HepG2 (cell line): Measurements from ENCODE around the gene POLG2.

Experiments used
- ASH2L ChIP-seq: fragments of 300-600, 200-600 bp; sonication (generic); IDR thresholded peaks from 2 replicates; pipeline ENCODE4 v1.7.0; 2017; ENCODE audit warnings: low read depth, mild to moderate bottlenecking, moderate library complexity, mixed read lengths, low read length; ENCODE audit not compliant: insufficient read length
- MZF1 ChIP-seq: sonication (generic); formaldehyde crosslinking; IDR thresholded peaks from 2 replicates; pipeline ENCODE4 v1.8.1; 2023; ENCODE audit warnings: mild to moderate bottlenecking, missing genetic modification reagents, borderline replicate concordance
- RAD21 ChIP-seq: fragments of 450-650 bp; formaldehyde crosslinking; IDR thresholded peaks from 2 replicates; pipeline ENCODE4 v1.5.0; 2020; ENCODE audit warnings: mild to moderate bottlenecking
- SOX6 ChIP-seq, 2 experiments: fragments of 450-650 bp in 1 of 2; sonication (generic) in 1 of 2; formaldehyde crosslinking in 1 of 2; IDR thresholded peaks; 2 replicates each; pipeline versions ENCODE4 v1.4.0 to v1.6.1; 2017 to 2020; ENCODE audit warnings: antibody characterized with exemption in 1 of 2, mild to moderate bottlenecking in 1 of 2, missing genetic modification reagents in 1 of 2
- STAG1 ChIP-seq: sonication (generic); formaldehyde crosslinking; IDR thresholded peaks from 2 replicates; pipeline ENCODE4 v1.4.0; 2020; ENCODE audit warnings: missing genetic modification reagents
- ZKSCAN8 ChIP-seq: IDR thresholded peaks from 2 replicates; pipeline ENCODE4 v1.6.1; 2016; ENCODE audit warnings: borderline replicate concordance, missing genetic modification reagents, missing compliant biosample characterization
- ZNF780A ChIP-seq: sonication (generic); formaldehyde crosslinking; IDR thresholded peaks from 2 replicates; pipeline ENCODE4 v1.8.0; 2022; ENCODE audit warnings: mild to moderate bottlenecking, missing genetic modification reagents, moderate library complexity
- TF ChIP-seq, protein P1 (sequence below): sonication (generic); formaldehyde crosslinking; IDR thresholded peaks from 2 replicates; pipeline ENCODE4 v1.5.0; 2020; ENCODE audit warnings: mild to moderate bottlenecking, missing genetic modification reagents, borderline replicate concordance

DNA sequence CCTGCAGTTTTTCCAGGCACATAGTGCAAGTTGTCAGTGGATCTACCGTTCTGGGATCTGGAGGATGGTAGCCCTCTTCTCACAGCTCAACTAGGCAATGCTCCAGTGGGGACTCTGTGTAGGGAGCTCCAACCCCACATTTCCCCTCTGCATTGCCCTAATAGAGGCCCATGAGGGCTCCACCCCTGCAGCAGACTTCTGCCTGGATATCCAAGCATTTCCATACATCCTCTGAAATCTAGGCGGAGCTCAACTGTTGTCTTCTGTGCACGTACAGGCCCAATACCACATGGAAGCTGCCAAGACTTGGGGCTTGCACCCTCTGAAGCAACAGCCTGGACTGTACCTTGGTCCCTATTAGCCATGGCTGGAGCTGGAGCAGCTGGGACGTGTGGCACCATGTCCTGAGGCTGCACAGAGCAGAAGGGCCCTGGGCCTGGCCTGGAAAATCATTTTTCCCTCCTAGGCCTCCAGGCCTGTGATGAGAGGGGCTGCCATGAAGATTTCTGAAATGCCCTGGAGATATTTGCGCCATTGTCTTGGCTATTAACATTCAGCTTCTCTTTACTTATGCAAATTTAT is 58.8 kb downstream of the POLG2 start:
- TF ChIP-seq RAD21 (CRISPR knock-in tag) = no peak
- TF ChIP-seq, protein P1, sequence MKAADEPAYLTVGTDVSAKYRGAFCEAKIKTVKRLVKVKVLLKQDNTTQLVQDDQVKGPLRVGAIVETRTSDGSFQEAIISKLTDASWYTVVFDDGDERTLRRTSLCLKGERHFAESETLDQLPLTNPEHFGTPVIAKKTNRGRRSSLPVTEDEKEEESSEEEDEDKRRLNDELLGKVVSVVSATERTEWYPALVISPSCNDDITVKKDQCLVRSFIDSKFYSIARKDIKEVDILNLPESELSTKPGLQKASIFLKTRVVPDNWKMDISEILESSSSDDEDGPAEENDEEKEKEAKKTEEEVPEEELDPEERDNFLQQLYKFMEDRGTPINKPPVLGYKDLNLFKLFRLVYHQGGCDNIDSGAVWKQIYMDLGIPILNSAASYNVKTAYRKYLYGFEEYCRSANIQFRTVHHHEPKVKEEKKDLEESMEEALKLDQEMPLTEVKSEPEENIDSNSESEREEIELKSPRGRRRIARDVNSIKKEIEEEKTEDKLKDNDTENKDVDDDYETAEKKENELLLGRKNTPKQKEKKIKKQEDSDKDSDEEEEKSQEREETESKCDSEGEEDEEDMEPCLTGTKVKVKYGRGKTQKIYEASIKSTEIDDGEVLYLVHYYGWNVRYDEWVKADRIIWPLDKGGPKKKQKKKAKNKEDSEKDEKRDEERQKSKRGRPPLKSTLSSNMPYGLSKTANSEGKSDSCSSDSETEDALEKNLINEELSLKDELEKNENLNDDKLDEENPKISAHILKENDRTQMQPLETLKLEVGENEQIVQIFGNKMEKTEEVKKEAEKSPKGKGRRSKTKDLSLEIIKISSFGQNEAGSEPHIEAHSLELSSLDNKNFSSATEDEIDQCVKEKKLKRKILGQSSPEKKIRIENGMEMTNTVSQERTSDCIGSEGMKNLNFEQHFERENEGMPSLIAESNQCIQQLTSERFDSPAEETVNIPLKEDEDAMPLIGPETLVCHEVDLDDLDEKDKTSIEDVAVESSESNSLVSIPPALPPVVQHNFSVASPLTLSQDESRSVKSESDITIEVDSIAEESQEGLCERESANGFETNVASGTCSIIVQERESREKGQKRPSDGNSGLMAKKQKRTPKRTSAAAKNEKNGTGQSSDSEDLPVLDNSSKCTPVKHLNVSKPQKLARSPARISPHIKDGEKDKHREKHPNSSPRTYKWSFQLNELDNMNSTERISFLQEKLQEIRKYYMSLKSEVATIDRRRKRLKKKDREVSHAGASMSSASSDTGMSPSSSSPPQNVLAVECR (CRISPR knock-in tag) = no peak
- TF ChIP-seq ZNF780A (CRISPR knock-in tag) = no peak
- TF ChIP-seq ZKSCAN8 (CRISPR knock-in tag) = no peak
- TF ChIP-seq SOX6 (IDR thresholded peaks at IDR 0.05) = no peak
- no peak for TF ChIP-seq SOX6 (CRISPR knock-in tag; IDR thresholded peaks at IDR 0.05)
- TF ChIP-seq STAG1 = no peak
- TF ChIP-seq MZF1 (CRISPR knock-in tag) = no peak
- no peak for TF ChIP-seq ASH2L
